ENCODE results near the gene TSC1. TPM values are rescaled to one million over a fixed set of nuclear protein-coding genes. Genes with fewer than 3 reads are reported as not detected.
A peak's percentile ranks its signal among the peaks of the same experiment; 100 is the strongest.

TSC1 gene
- total RNA-seq, 4 donors from 2014 or later: 36.4 to 155 (median 46.6) TPM

DNA sequence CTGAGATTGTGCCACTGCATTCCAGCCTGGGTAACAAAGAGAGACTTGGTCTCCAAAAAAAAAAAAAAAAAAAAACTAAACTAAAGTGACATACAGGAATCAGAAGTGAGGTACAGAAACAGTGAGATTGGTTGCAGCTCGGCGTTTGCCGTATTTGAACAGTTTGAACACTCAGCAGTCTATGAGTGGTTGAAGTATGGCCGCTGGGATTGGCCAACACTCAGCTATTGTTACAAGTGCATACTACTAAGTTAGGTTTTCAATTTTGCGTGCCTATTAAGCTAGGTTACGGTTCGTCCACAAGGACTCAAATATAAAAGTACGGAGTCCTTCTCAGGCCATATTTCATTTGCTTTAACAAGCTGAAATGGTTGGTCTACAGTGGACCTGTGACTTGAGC, 3.3 kb upstream of the TSC1 start:
- Histone ChIP-seq H3K27me3 (no peaks in the 10 kb centered on the region), H3K4me1 (peaks cover 28% of the 10 kb centered on the region), H3K4me3 (no peak overlapping the region), H3K27ac (no peak overlapping the region), H3K36me3 (no peaks in the 10 kb centered on the region), H3K9me3 (no peaks in the 10 kb centered on the region)
- TF ChIP-seq, protein P1, sequence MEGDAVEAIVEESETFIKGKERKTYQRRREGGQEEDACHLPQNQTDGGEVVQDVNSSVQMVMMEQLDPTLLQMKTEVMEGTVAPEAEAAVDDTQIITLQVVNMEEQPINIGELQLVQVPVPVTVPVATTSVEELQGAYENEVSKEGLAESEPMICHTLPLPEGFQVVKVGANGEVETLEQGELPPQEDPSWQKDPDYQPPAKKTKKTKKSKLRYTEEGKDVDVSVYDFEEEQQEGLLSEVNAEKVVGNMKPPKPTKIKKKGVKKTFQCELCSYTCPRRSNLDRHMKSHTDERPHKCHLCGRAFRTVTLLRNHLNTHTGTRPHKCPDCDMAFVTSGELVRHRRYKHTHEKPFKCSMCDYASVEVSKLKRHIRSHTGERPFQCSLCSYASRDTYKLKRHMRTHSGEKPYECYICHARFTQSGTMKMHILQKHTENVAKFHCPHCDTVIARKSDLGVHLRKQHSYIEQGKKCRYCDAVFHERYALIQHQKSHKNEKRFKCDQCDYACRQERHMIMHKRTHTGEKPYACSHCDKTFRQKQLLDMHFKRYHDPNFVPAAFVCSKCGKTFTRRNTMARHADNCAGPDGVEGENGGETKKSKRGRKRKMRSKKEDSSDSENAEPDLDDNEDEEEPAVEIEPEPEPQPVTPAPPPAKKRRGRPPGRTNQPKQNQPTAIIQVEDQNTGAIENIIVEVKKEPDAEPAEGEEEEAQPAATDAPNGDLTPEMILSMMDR (IDR thresholded peaks at IDR 0.05): no peak
- TF ChIP-seq POLR2A (IDR thresholded peaks at IDR 0.05) (no peak), EP300 (IDR thresholded peaks at IDR 0.05) (no peak), POLR2AphosphoS5 (IDR thresholded peaks at IDR 0.05) (no peak)
- WGBS: 90% methylated on average over 8 of the region's 8 CpGs
- no peak for DNase-seq (ENCODE audit: low spot score in 2 of 2)

GRCh38 chr9:132946631-132947295, 2.3 kb upstream of the TSC1 start:
- 87% methylated on average over 7 of the region's 7 CpGs for WGBS
- H3K27me3 ChIP-seq: no peaks in the 10 kb centered on the region

GRCh38 chr9:132946211-132946610, 1.8 kb upstream of the TSC1 start:
- Histone ChIP-seq H3K27me3 (no peaks in the 10 kb centered on the region), H3K4me3 (no peak overlapping the region), H3K4me1 (peaks cover 33% of the 10 kb centered on the region), H3K9me3 (no peaks in the 10 kb centered on the region), H3K27ac (no peak overlapping the region), H3K36me3 (no peaks in the 10 kb centered on the region)
- no peak for DNase-seq (ENCODE audit: low spot score in 2 of 2)
- WGBS: 33% methylated on average over 3 of the region's 3 CpGs
- TF ChIP-seq POLR2AphosphoS5 (IDR thresholded peaks at IDR 0.05) (no peak), POLR2A (IDR thresholded peaks at IDR 0.05) (no peak)
- TF ChIP-seq, protein P1 (IDR thresholded peaks at IDR 0.05): no peak

More at GRCh38 chr9:132946631-132947295, 2.3 kb upstream of the TSC1 start:
- H3K36me3 ChIP-seq: no peaks in the 10 kb centered on the region
- H3K4me1 ChIP-seq: peaks cover 33% of the 10 kb centered on the region
- H3K4me3 ChIP-seq: no peak overlapping the region
- no peak for DNase-seq (ENCODE audit: low spot score in 2 of 2)
- TF ChIP-seq POLR2AphosphoS5 (IDR thresholded peaks at IDR 0.05) (no peak), POLR2A (IDR thresholded peaks at IDR 0.05) (no peak), EP300 (IDR thresholded peaks at IDR 0.05) (no peak)
- TF ChIP-seq, protein P1 (IDR thresholded peaks at IDR 0.05): no peak
- H3K9me3 ChIP-seq: no peaks in the 10 kb centered on the region
- no peak overlapping the region for H3K27ac ChIP-seq

DNA sequence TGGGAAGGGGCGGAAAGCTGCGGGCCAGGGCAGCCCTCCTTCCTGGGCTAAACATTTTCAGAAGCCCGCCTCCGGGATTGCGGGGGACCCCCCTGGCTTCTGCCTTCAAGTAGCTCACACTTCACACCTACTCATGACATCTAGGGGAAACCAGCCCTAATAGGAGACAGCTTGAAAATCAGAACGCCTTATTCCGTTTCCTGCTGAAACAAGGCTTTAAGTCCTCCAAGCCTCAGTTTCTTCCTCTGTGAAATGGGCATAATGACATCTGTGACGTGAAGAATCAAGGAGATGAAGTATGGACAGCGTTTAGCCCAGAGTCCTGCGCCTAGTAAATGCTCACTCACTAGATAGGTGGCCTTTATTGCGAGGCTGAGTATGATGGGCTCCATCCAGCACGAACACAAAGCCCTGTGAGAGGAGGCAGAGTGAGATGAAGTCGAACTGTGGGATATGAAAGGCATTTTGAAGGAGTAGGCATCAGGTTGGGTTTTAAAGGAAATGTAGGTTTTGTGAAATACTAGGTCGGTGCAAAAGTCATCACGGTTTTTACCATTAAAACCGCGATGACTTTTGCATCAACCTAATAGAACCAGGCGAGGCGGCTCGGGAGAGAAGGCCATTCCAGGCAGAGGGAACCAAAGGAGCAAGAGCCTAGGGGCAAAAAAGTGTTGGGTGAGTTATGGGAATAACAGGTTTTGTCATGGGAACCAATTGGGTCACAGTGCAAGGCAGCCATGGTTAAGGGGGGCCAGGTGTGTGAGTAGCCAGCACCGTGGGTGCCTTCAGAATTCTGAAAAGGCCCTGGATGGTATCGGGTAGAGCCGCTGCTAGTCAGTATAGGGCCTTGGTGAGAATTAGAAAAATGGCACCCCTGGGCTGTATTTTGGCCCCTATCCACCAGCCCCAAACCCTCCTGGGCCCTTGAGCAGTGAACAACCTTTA, 1.0 kb upstream of the TSC1 start:
- DNase-seq (ENCODE audit: low spot score in 2 of 2): no peak

More for the DNA sequence above, 1.0 kb upstream of the TSC1 start:
- Histone ChIP-seq H3K27ac (peak overlapping the region; percentile 98), H3K9me3 (no peaks in the 10 kb centered on the region), H3K4me3 (peak overlapping the region; percentile 100), H3K4me1 (peaks cover 33% of the 10 kb centered on the region), H3K27me3 (no peaks in the 10 kb centered on the region), H3K36me3 (no peaks in the 10 kb centered on the region)
- TF ChIP-seq, protein P1 (IDR thresholded peaks at IDR 0.05): no peak
- WGBS: 68% methylated on average over 21 of the region's 23 CpGs

All from suprapubic skin (tissue), 4 donors.